GM23338 (cell line): ENCODE measurements around the gene SLC16A6. TPM values are rescaled to one million over a fixed set of nuclear protein-coding genes. Genes with fewer than 3 reads are reported as not detected.
A peak's percentile ranks its signal among the peaks of the same experiment; 100 is the strongest.

Source experiments
- ATAC-seq: fragments of 200-7000 bp; cut with Tn5 transposase; 3 replicates; pipeline ENCODE4 v1.9.1; 2020
- DNase-seq: peaks from one replicate; pipeline ENCODE4 v3.0.0-alpha.2; 2015; ENCODE audit warnings: low spot score
- H2AFZ ChIP-seq: fragments of 200-600 bp; sonication (generic); 2 replicates; pipeline ENCODE4 v1.8.0; 2016; ENCODE audit warnings: antibody characterized with exemption, mild to moderate bottlenecking, moderate library complexity
- H3F3A ChIP-seq: fragments of 200-600 bp; sonication (generic); replicated peaks from 2 replicates; pipeline ENCODE4 v1.8.0; 2017; ENCODE audit warnings: antibody characterized with exemption, mixed run types, low read depth
- H3K27ac ChIP-seq: fragments of 200-600 bp; sonication (generic); 2 replicates; pipeline ENCODE4 v1.6.1; 2016; ENCODE audit warnings: low read depth
- H3K27me3 ChIP-seq: fragments of 200-600 bp; sonication (generic); 2 replicates; pipeline ENCODE4 v1.8.0; 2016; ENCODE audit warnings: mild to moderate bottlenecking, mixed run types, moderate library complexity; ENCODE audit not compliant: insufficient read depth
- H3K36me3 ChIP-seq: fragments of 200-600 bp; sonication (generic); 2 replicates; pipeline ENCODE4 v1.8.0; 2016; ENCODE audit warnings: mild to moderate bottlenecking; ENCODE audit not compliant: insufficient read depth
- H3K4me1 ChIP-seq: fragments of 200-600 bp; sonication (generic); 2 replicates; pipeline ENCODE4 v1.8.0; 2016; ENCODE audit warnings: mild to moderate bottlenecking, moderate library complexity; ENCODE audit not compliant: insufficient read depth
- H3K4me2 ChIP-seq: fragments of 200-600 bp; sonication (generic); 2 replicates; pipeline ENCODE4 v1.7.1; 2017; ENCODE audit warnings: mixed run types
- H3K4me3 ChIP-seq: fragments of 200-600 bp; sonication (generic); 2 replicates; pipeline ENCODE4 v1.6.1; 2016; ENCODE audit warnings: mixed run types
- H3K79me2 ChIP-seq: fragments of 200-600 bp; sonication (generic); replicated peaks from 2 replicates; pipeline ENCODE4 v1.8.0; 2017; ENCODE audit warnings: mild to moderate bottlenecking; ENCODE audit not compliant: insufficient read depth
- H3K9me2 ChIP-seq: fragments of 200-600 bp; sonication (generic); 2 replicates; pipeline ENCODE4 v1.8.0; 2017; ENCODE audit not compliant: insufficient read depth
- H4K20me1 ChIP-seq: fragments of 200-600 bp; sonication (generic); replicated peaks from 2 replicates; pipeline ENCODE4 v1.8.0; 2017; ENCODE audit warnings: mild to moderate bottlenecking; ENCODE audit not compliant: insufficient read depth
- H3K27ac Mint-ChIP-seq: 2 replicates; pipeline ENCODE4 v1.8.0; 2020; ENCODE audit warnings: inconsistent platforms, mild to moderate bottlenecking, moderate library complexity, mixed read lengths
- H3K27me3 Mint-ChIP-seq: 3 replicates; pipeline ENCODE4 v1.8.0; 2022; ENCODE audit warnings: low read depth, mild to moderate bottlenecking, moderate library complexity, mixed read lengths, inconsistent platforms; ENCODE audit not compliant: insufficient read depth, poor library complexity
- H3K36me3 Mint-ChIP-seq: 3 replicates; pipeline ENCODE4 v1.8.0; 2021; ENCODE audit warnings: low read depth, mild to moderate bottlenecking, inconsistent platforms, moderate library complexity, mixed read lengths
- H3K4me1 Mint-ChIP-seq: 3 replicates; pipeline ENCODE4 v1.8.0; 2020; ENCODE audit warnings: mild to moderate bottlenecking, inconsistent platforms, mixed read lengths
- H3K4me3 Mint-ChIP-seq: 3 replicates; pipeline ENCODE4 v1.8.0; 2021; ENCODE audit warnings: moderate library complexity, mild to moderate bottlenecking, inconsistent platforms, mixed read lengths
- H3K9me3 Mint-ChIP-seq: 3 replicates; pipeline ENCODE4 v1.8.0; 2020; ENCODE audit warnings: moderate library complexity, mild to moderate bottlenecking, inconsistent platforms, mixed read lengths
- EZH2phosphoT487 ChIP-seq: fragments of 200-600 bp; sonication (generic); IDR thresholded peaks from one replicate; pipeline ENCODE4 v1.8.1; 2018; ENCODE audit warnings: antibody characterized with exemption; ENCODE audit not compliant: unreplicated experiment
- POLR2AphosphoS5 ChIP-seq: IDR thresholded peaks from 2 replicates; pipeline ENCODE4 v1.6.1; 2016; ENCODE audit warnings: antibody characterized with exemption, low read depth
- ZNF331 ChIP-seq: fragments of 250-450 bp; sonication (Bioruptor Pico); IDR thresholded peaks from 2 replicates; pipeline ENCODE4 v1.5.0; 2020; ENCODE audit warnings: low read depth, mild to moderate bottlenecking, moderate library complexity
- polyA plus RNA-seq: library from polyadenylated mRNA; unstranded; fragments of >200 nt; fragmentation: Nextera tagmentation; extraction: Ambion mirVana; gene quantifications from 2 replicates; pipeline ENCODE4 v1.2.1, GENCODE V29; 2016
- total RNA-seq: library from RNA; depleted of rRNA; stranded (reverse); fragments of >200 nt; shearing (Covaris generic); gene quantifications from 2 replicates; pipeline ENCODE4 v1.2.3, GENCODE V29; 2014
- TF ChIP-seq, protein P1 (sequence below), 2 experiments: fragments of 200-600 bp in 1 of 2; sonication (generic) in 1 of 2; conservative IDR thresholded peaks; 2 replicates each; pipeline versions ENCODE4 v1.5.1 to v1.6.1; 2016 to 2017; ENCODE audit warnings: antibody characterized with exemption in 2 of 2, low read depth in 2 of 2, mild to moderate bottlenecking in 2 of 2, moderate library complexity in 1 of 2
- TF ChIP-seq, protein P2 (sequence below): IDR thresholded peaks from one replicate; pipeline ENCODE4 v1.6.1; 2018; ENCODE audit warnings: antibody characterized with exemption; ENCODE audit not compliant: unreplicated experiment

The SLC16A6 gene
- total and polyA plus RNA-seq, 2 experiments from 2014 or later = not detected

DNA sequence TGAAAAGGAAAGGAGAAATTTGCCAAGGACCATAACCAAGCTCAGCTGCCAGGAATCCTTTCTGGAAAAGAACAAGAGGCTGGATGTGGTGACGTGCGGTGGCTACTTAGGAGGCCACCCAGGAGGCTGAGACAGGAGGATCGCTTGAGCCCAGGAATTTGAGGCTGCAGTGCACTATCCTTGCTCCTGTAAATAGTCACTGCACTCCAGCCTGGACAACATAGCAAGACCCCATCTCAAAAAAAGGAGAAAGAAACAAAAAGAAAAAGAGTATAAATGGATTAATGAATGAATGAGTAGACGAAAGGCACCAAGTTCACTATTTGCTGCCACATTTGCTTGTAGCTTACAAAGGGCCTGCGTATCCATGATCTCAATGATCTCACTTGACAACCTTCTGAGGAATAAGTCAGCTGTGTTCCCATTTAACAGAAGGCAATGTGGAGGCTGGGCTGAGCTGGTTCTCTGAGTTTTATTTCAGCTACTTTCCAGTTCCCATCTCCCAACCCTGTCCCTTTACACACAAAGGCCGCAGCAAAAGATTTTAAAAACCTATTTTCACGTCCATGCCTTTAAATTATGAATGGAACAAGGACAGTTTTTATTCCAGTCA, 30.1 kb upstream of the SLC16A6 start:
- H3K4me1 ChIP-seq = peaks cover 8% of the 10 kb centered on the region
- H3K79me2 ChIP-seq = no peaks in the 10 kb centered on the region
- TF ChIP-seq POLR2AphosphoS5 = no peak
- TF ChIP-seq, protein P1, sequence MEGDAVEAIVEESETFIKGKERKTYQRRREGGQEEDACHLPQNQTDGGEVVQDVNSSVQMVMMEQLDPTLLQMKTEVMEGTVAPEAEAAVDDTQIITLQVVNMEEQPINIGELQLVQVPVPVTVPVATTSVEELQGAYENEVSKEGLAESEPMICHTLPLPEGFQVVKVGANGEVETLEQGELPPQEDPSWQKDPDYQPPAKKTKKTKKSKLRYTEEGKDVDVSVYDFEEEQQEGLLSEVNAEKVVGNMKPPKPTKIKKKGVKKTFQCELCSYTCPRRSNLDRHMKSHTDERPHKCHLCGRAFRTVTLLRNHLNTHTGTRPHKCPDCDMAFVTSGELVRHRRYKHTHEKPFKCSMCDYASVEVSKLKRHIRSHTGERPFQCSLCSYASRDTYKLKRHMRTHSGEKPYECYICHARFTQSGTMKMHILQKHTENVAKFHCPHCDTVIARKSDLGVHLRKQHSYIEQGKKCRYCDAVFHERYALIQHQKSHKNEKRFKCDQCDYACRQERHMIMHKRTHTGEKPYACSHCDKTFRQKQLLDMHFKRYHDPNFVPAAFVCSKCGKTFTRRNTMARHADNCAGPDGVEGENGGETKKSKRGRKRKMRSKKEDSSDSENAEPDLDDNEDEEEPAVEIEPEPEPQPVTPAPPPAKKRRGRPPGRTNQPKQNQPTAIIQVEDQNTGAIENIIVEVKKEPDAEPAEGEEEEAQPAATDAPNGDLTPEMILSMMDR (conservative IDR thresholded peaks at IDR 0.05; ENCODE audit: low read depth in 2 of 2) = no peak
- Mint-ChIP-seq H3K27me3 (peaks cover 2% of the 10 kb centered on the region), H3K4me1 (peaks cover 31% of the 10 kb centered on the region), H3K9me3 (no peaks in the 10 kb centered on the region), H3K4me3 (no peak overlapping the region), H3K27ac (no peak overlapping the region), H3K36me3 (peaks cover 8% of the 10 kb centered on the region; the same call in 2 of the 3 replicates)
- H4K20me1 ChIP-seq = no peaks in the 10 kb centered on the region
- H3K36me3 ChIP-seq = no peaks in the 10 kb centered on the region
- no peak for DNase-seq
- H3K4me3 ChIP-seq = no peak overlapping the region
- no peaks in the 10 kb centered on the region for H3F3A ChIP-seq
- H3K27ac ChIP-seq = no peak overlapping the region
- no peaks in the 10 kb centered on the region for H3K27me3 ChIP-seq
- no peak overlapping the region for H3K4me2 ChIP-seq
- ATAC-seq = no peak
- H3K9me2 ChIP-seq = no peaks in the 10 kb centered on the region
- no peak overlapping the region for H2AFZ ChIP-seq

DNA sequence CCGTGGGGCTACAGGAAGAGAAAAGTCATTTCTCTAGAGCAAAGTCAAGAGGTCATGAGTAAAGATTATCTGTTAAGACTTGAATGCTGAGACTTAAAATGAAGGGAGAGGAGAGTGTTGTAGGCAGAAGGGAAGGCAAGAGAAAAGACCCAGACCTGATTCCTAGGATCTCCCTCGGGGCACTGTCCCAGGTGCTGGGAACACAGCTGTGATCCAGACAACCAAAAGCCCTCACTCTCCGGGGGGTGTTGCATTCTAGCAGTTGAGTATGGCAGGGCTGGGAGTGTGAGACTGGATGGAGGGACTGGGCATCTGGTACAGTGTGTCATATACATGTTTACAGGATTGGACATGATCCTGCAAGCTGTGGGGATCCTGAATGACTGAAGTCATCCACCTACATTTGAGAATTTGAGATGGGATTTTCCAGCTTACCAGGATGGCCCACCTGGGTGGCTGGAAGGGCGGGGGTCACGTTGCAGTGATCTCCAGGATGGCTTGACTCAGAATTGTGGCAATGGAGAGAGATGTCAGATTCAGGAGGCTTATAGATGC, 29.5 kb upstream of the SLC16A6 start:
- peaks cover 2% of the 10 kb centered on the region for H3K27me3 Mint-ChIP-seq
- no peak overlapping the region for H3K27ac Mint-ChIP-seq

More for the DNA sequence above, 29.5 kb upstream of the SLC16A6 start:
- no peak overlapping the region for H2AFZ ChIP-seq
- H3K4me3 Mint-ChIP-seq = no peak overlapping the region
- DNase-seq = peak; percentile 46
- no peaks in the 10 kb centered on the region for H3K27me3 ChIP-seq
- no peaks in the 10 kb centered on the region for H3K79me2 ChIP-seq
- TF ChIP-seq, protein P1 (conservative IDR thresholded peaks at IDR 0.05; ENCODE audit: low read depth in 2 of 2) = no peak
- TF ChIP-seq ZNF331 (CRISPR knock-in tag) (no peak), POLR2AphosphoS5 (no peak), EZH2phosphoT487 (no peak)
- TF ChIP-seq, protein P2, sequence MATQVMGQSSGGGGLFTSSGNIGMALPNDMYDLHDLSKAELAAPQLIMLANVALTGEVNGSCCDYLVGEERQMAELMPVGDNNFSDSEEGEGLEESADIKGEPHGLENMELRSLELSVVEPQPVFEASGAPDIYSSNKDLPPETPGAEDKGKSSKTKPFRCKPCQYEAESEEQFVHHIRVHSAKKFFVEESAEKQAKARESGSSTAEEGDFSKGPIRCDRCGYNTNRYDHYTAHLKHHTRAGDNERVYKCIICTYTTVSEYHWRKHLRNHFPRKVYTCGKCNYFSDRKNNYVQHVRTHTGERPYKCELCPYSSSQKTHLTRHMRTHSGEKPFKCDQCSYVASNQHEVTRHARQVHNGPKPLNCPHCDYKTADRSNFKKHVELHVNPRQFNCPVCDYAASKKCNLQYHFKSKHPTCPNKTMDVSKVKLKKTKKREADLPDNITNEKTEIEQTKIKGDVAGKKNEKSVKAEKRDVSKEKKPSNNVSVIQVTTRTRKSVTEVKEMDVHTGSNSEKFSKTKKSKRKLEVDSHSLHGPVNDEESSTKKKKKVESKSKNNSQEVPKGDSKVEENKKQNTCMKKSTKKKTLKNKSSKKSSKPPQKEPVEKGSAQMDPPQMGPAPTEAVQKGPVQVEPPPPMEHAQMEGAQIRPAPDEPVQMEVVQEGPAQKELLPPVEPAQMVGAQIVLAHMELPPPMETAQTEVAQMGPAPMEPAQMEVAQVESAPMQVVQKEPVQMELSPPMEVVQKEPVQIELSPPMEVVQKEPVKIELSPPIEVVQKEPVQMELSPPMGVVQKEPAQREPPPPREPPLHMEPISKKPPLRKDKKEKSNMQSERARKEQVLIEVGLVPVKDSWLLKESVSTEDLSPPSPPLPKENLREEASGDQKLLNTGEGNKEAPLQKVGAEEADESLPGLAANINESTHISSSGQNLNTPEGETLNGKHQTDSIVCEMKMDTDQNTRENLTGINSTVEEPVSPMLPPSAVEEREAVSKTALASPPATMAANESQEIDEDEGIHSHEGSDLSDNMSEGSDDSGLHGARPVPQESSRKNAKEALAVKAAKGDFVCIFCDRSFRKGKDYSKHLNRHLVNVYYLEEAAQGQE = peak; percentile 60
- no peak overlapping the region for H3K4me3 ChIP-seq
- peaks cover 7% of the 10 kb centered on the region; the same call in 2 of the 3 replicates for H3K36me3 Mint-ChIP-seq
- H3K27ac ChIP-seq = no peak overlapping the region
- H3K9me2 ChIP-seq = no peaks in the 10 kb centered on the region
- H4K20me1 ChIP-seq = no peaks in the 10 kb centered on the region
- ATAC-seq = peak; percentile 88
- no peaks in the 10 kb centered on the region for H3F3A ChIP-seq
- H3K9me3 Mint-ChIP-seq = no peaks in the 10 kb centered on the region
- peaks cover 31% of the 10 kb centered on the region for H3K4me1 Mint-ChIP-seq
- no peaks in the 10 kb centered on the region for H3K36me3 ChIP-seq
- H3K4me2 ChIP-seq = no peak overlapping the region
- H3K4me1 ChIP-seq = peaks cover 8% of the 10 kb centered on the region
